Hindlimb muscle (tissue), 1 donor: ENCODE results near the gene PCDHGB6. TPM values are rescaled to one million over a fixed set of nuclear protein-coding genes. Genes with fewer than 3 reads are reported as not detected.
A peak's percentile ranks its signal among the peaks of the same experiment; 100 is the strongest.
"Not testable (repeated sequence)": the region's sequence is repeated elsewhere in the genome, so short reads cannot be mapped to it uniquely, and the experiment has no call there.

Experiments
- DNase-seq: peaks from one replicate; pipeline ENCODE4 v3.0.0-alpha.2; 2013
- polyA plus RNA-seq: library from polyadenylated mRNA; unstranded; fragments of 120-200 nt; gene quantifications from one replicate; pipeline ENCODE4 v1.2.1, GENCODE V29; 2013; ENCODE audit not compliant: insufficient read length

The PCDHGB6 gene
- polyA plus RNA-seq, 1 donor = 4.0 TPM

GRCh38 chr5:141419074-141419880, 11.5 kb downstream of the PCDHGB6 start:
- DNase-seq = no peak

- peak; percentile 19 for DNase-seq
These were observed 13.2 kb downstream of the PCDHGB6 start, which contains the start of gene PCDHGA11 for GRCh38 chr5:141420855-141421488. Gene PCDHGA11, plus strand, starts transcription at chr5:141421051. Its CDS starts 177 bp downstream, at chr5:141421228.

GRCh38 chr5:141421489-141421855, 13.7 kb downstream of the PCDHGB6 start:
- DNase-seq = no peak

- no peak for DNase-seq
These were observed 15.0 kb downstream of the PCDHGB6 start for GRCh38 chr5:141422742-141423291.

- no peak for DNase-seq
These were observed 20.1 kb downstream of the PCDHGB6 start for GRCh38 chr5:141427783-141428426.

GRCh38 chr5:141430332-141431113, 22.7 kb downstream of the PCDHGB6 start, which contains the start of gene PCDHGA12:
Gene PCDHGA12, plus strand, starts transcription at chr5:141430507. Its CDS starts 253 bp downstream, at chr5:141430760.
- DNase-seq = peak; percentile 15

GRCh38 chr5:141431286-141431685, 23.5 kb downstream of the PCDHGB6 start:
- DNase-seq = no peak

- DNase-seq = not testable (repeated sequence)
These were observed 24.5 kb downstream of the PCDHGB6 start for GRCh38 chr5:141432308-141432707.

- DNase-seq = not testable (repeated sequence)
These were observed 24.9 kb downstream of the PCDHGB6 start for GRCh38 chr5:141432726-141433125.

GRCh38 chr5:141434006-141434405, 26.2 kb downstream of the PCDHGB6 start:
- DNase-seq = no peak

GRCh38 chr5:141437221-141437620, 29.4 kb downstream of the PCDHGB6 start:
- DNase-seq = no peak

GRCh38 chr5:141439411-141440141, 31.8 kb downstream of the PCDHGB6 start:
- no peak for DNase-seq

- no peak for DNase-seq
These were observed 32.5 kb downstream of the PCDHGB6 start for GRCh38 chr5:141440341-141440740.

GRCh38 chr5:141441571-141442170, 33.9 kb downstream of the PCDHGB6 start:
- no peak for DNase-seq

Other genes starting within 250 kb of the PCDHGB6 start
- gene PCDHB7, start 235.4 kb upstream of the PCDHGB6 start, polyA plus RNA-seq = 3.2 TPM
- 2.1 TPM for gene PCDHB8, start 230.2 kb upstream of the PCDHGB6 start, polyA plus RNA-seq
- gene PCDHB16, start 225.6 kb upstream of the PCDHGB6 start, polyA plus RNA-seq = 3.9 TPM
- 3.2 TPM for gene PCDHB9, start 220.9 kb upstream of the PCDHGB6 start, polyA plus RNA-seq
- 5.3 TPM for gene PCDHB10, start 215.7 kb upstream of the PCDHGB6 start, polyA plus RNA-seq
- gene PCDHB11, start 208.4 kb upstream of the PCDHGB6 start, polyA plus RNA-seq = 4.4 TPM
- 4.7 TPM for gene PCDHB12, start 199.3 kb upstream of the PCDHGB6 start, polyA plus RNA-seq
- gene PCDHB13, start 194.1 kb upstream of the PCDHGB6 start, polyA plus RNA-seq = 2.8 TPM
- 7.5 TPM for gene PCDHB14, start 184.7 kb upstream of the PCDHGB6 start, polyA plus RNA-seq
- 9.4 TPM for gene PCDHB15, start 162.6 kb upstream of the PCDHGB6 start, polyA plus RNA-seq
- gene SLC25A2, start 104.0 kb upstream of the PCDHGB6 start, polyA plus RNA-seq = not detected
- 76.5 TPM for gene TAF7, start 87.2 kb upstream of the PCDHGB6 start, polyA plus RNA-seq
- 0.77 TPM for gene PCDHGA1, start 77.5 kb upstream of the PCDHGB6 start, polyA plus RNA-seq
- 2.1 TPM for gene PCDHGA2, start 69.3 kb upstream of the PCDHGB6 start, polyA plus RNA-seq
- gene PCDHGA3, start 64.2 kb upstream of the PCDHGB6 start, polyA plus RNA-seq = 1.0 TPM
- gene PCDHGB1, start 57.9 kb upstream of the PCDHGB6 start, polyA plus RNA-seq = 0.45 TPM
- gene PCDHGA4, start 53.0 kb upstream of the PCDHGB6 start, polyA plus RNA-seq = 1.6 TPM
- 2.8 TPM for gene PCDHGB2, start 48.0 kb upstream of the PCDHGB6 start, polyA plus RNA-seq
- 2.6 TPM for gene PCDHGA5, start 43.9 kb upstream of the PCDHGB6 start, polyA plus RNA-seq
- gene PCDHGB3, start 37.8 kb upstream of the PCDHGB6 start, polyA plus RNA-seq = 1.8 TPM
- 4.4 TPM for gene PCDHGA6, start 34.1 kb upstream of the PCDHGB6 start, polyA plus RNA-seq
- 1.6 TPM for gene PCDHGA7, start 25.3 kb upstream of the PCDHGB6 start, polyA plus RNA-seq
- gene PCDHGB4, start 20.3 kb upstream of the PCDHGB6 start, polyA plus RNA-seq = 2.6 TPM
- gene PCDHGA8, start 15.4 kb upstream of the PCDHGB6 start, polyA plus RNA-seq = 0.80 TPM
- gene PCDHGB5, start 10.1 kb upstream of the PCDHGB6 start, polyA plus RNA-seq = 4.1 TPM
- gene PCDHGA9, start 5.2 kb upstream of the PCDHGB6 start, polyA plus RNA-seq = 4.4 TPM
- 1.6 TPM for gene PCDHGA10, start 5.0 kb downstream of the PCDHGB6 start, polyA plus RNA-seq
- 9.9 TPM for gene PCDHGB7, start 9.7 kb downstream of the PCDHGB6 start, polyA plus RNA-seq
- 3.0 TPM for gene PCDHGA11, start 13.0 kb downstream of the PCDHGB6 start, polyA plus RNA-seq
- gene PCDHGA12, start 22.5 kb downstream of the PCDHGB6 start, polyA plus RNA-seq = 2.4 TPM
- 119 TPM for gene PCDHGC3, start 67.9 kb downstream of the PCDHGB6 start, polyA plus RNA-seq
- 1.7 TPM for gene PCDHGC4, start 77.0 kb downstream of the PCDHGB6 start, polyA plus RNA-seq
- gene PCDHGC5, start 81.1 kb downstream of the PCDHGB6 start, polyA plus RNA-seq = 1.1 TPM
- gene DIAPH1, start 211.0 kb downstream of the PCDHGB6 start, polyA plus RNA-seq = 22.7 TPM
- 48.3 TPM for gene HDAC3, start 228.8 kb downstream of the PCDHGB6 start, polyA plus RNA-seq
- gene RELL2, start 229.0 kb downstream of the PCDHGB6 start, polyA plus RNA-seq = 0.12 TPM
- 7.6 TPM for gene FCHSD1, start 243.4 kb downstream of the PCDHGB6 start, polyA plus RNA-seq